HG03521 (cell line): ENCODE measurements around the gene CDKN2D.
A peak's percentile ranks its signal among the peaks of the same experiment; 100 is the strongest.
"Not testable (repeated sequence)": the region's sequence is repeated elsewhere in the genome, so short reads cannot be mapped to it uniquely, and the experiment has no call there.

Experiments used
- ATAC-seq: cut with Tn5 transposase; IDR thresholded peaks from one replicate; pipeline ENCODE4 v1.9.1; 2021; ENCODE audit warnings: mild to moderate bottlenecking, moderate library complexity; ENCODE audit not compliant: unreplicated experiment

Gene CDKN2D

DNA sequence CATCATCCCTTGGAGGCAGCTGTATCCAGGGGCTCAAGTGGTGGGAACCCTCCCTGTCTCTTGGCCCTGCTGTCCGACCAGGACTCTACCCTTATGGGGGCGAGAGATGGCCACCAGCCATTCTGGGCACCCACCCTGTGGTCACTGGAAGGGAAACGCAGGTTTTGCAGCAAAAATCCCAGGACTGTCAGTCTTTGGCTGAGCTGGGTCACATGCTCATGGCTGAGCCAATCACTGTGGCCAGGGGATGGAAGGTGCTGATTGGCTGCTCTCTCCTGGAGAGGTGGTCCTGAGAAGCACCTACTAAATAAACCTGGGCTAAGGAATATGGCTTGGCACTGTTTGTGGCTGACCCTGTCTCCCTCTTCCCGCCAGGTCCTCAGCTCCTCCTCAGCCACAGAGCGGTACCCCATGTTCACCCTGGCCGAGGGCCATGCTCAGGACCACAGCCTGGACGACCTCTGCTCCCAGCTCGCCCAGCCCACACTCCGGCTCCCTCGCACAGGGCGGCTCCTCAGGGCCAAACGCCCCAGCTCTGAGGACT is 16.2 kb downstream of the CDKN2D start:
- no peak for ATAC-seq

DNA sequence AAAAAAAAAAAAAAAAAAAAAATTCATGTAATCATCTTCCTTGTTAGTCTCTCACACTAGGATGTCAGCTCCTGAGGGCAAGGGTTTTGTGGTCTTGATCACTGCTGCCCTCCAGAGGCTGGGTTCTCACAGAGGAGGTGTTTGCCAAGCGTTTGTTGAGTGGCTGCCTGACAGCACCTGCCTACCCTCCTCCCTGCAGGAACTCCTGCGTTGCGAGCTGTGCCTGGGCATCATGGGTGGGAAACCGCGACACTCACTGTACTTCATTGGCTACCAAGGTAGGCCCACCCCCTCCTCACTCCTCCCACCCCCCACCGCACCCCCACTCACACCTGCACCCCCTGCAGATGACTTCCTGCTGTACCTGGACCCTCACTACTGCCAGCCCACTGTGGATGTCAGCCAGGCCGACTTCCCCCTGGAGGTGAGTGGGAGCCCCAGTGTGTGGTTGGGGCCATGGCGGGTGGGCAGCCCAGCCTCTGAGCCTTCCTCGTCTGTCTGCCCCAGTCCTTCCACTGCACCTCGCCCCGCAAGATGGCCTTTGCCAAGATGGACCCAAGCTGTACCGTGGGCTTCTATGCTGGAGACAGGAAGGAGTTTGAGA is 17.0 kb downstream of the CDKN2D start:
- ATAC-seq = no peak

DNA sequence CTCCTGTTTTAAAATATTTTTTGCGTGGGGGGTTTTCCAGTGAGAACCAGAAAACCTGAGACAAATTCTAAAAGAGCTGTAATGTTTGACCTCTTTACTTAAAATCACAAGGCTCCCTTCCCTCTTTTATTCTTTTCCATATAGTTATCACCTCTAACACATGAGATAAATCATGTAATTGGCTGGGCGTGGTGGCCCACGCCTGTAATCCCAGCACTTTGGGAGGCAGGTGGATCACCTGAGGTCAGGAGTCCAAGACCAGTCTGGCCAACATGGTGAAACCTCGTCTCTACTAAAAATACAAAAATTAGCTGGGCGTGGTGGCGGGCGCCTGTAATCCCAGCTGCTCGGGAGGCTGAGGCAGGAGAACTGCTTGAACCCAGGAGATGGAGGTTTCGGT is 17.8 kb downstream of the CDKN2D start:
- not testable (repeated sequence) for ATAC-seq

DNA sequence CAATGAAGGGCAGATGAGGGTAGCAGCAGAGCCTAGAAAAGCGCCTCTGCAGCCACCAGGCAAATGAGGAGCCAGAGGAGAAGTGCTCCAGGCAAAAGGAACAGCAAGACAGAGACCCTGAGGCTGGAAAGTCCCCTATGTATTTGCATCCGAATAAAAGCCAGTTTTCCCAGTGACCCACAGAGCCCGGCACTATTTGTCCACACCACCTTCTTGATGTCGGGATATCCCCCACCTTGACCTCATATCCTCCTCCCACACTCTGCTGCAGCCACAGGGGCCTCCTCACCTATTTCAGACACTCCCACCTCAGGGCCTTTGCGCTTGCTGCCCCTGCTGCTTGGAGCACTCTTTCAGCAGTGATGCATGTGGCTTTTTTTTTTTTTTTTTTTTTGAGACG is 18.4 kb downstream of the CDKN2D start:
- no peak for ATAC-seq

DNA sequence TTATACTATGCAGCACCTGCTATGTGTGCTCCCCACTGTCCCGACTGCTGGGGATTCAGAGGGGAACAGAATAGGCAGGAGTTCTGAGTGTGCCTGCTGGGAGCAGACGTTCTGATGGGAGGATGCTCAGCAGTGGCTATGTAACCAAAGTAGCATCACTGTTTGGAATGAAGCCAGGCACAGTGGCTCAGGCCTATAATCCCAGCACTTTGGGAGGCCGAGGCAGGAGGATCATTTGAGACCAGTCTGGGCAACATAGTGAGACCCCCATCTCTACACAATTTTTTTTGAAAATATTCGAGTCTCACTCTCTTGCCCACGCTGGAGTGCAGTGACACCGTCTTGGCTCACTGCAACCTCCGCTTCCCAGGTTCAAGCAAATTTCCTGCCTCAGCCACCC is 19.0 kb downstream of the CDKN2D start:
- no peak for ATAC-seq

DNA sequence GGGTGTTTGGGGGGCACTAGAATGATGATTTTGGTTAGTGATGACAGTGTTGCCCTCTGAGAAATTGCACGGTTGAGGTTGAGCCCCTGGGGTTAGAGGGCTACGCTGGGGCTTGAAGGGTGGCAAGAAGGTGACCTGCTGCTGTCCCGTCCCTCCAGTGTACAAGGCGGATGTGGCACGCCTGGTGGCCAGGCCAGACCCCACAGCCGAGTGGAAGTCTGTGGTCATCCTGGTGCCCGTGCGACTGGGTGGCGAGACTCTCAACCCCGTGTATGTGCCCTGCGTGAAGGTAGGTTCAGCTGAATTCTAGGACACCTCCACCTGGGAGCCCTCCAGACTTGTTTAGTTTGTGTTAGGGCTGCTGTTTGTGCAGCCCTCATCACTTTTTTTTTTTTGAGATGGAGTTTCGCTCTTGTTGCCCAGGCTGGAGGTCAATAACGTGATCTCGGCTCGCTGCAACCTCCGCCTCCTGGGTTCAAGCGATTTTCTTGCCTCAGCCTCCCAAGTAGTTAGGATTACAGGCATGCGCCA is 20.0 kb downstream of the CDKN2D start:
- no peak for ATAC-seq

DNA sequence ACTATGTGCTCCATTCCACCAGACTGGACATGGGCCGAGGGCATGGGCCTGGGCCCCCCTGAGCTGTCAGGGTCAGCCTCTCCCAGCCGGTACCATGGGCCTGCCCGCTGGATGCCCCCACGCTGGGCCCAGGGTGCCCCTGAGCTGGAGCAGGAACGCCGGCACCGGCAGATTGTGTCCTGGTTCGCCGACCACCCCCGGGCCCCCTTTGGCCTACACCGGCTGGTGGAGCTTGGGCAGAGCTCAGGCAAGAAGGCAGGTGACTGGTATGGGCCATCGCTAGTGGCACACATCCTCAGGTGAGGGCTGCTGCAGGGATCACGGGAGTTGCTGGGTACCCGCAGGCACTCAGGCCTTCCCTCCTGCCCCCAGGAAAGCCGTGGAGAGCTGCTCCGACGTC is 22.0 kb downstream of the CDKN2D start:
- ATAC-seq = no peak

DNA sequence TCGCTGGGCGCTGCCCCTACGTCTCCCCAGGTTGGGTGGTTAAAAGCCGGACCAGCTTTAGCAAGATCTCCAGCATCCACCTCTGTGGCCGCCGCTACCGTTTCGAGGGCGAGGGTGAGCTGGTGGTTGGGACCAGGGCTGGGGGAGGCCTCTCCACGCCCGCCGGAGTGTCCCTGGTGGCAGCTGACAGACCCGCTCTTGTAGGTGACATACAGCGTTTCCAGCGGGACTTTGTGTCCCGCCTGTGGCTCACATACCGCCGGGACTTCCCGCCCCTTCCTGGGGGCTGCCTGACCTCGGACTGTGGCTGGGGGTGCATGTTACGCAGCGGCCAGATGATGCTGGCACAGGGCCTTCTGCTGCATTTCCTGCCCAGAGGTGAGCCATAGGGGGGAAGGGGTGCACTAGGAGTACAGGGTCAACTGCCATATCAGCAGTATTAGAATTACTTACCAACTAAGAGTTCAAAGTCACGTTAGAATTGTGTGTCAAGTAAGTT is 24.0 kb downstream of the CDKN2D start:
- no peak for ATAC-seq

DNA sequence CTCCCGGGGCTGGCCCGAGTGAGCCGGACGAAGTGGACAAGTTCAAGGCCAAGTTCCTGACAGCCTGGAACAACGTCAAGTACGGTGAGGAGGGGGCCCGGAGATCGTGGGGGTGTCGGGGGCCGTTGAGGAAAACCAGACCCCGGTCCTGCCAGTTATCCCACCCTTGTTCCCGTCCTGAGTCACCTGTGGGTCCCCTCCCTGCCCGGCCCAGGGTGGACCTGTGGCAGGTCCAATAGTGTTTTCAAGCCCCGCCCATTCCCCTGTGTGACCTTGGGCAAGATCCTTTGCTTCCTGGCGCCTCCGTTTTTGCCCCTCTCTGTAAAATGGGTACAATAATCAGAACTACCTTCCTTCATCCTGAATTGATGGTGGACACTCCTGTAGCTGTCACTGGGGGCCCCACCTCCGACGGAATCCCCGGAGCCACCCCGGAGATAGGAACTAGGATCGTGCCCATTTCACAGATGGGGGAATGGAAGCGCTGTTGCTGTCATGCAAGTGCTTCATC is 24.5 kb downstream of the CDKN2D start:
- ATAC-seq = no peak

DNA sequence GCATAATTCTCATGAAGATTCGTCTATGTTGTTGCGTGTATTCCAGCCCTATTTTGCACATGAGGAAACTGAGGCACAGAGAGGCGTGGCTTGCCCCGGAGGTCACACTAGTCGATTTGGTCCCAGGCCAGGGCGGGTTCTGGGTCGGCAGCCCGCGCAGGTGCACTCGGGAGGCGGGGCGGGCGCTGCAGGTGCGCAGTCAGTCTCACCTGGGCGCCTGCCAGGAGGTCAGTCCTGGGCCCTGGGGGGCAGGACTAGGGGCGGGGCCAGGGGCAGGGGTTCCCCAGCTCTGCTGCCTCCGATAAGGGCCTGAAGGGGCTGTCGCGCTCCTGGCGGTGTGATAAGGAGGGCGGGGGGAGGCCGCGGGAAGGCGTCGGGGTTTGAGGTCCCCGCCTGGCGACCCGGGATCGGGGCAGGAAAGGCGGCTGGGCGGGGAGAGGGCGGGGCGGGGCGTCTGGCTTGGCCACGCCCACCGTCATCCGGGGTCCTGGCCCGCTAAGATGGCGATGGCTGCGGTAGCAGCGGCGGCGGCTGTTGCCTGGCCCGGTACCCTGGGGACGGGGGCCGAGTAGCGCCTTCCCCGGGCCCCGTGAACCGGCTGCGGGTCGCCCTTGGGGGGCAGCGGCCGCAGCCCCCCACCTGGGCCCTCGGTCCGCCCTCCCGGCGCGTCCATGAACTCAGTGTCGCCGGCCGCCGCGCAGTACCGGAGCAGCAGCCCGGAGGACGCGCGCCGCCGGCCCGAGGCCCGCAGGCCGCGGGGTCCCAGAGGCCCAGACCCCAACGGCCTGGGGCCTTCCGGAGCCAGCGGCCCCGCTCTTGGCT is 25.1 kb downstream of the CDKN2D start, which contains the start of gene ATG4D:
Gene ATG4D (plus strand): TSS at position 485 of the 822 bp plus-strand sequence. CDS start 187 bp downstream, at position 672.
- peak; percentile 64 for ATAC-seq

DNA sequence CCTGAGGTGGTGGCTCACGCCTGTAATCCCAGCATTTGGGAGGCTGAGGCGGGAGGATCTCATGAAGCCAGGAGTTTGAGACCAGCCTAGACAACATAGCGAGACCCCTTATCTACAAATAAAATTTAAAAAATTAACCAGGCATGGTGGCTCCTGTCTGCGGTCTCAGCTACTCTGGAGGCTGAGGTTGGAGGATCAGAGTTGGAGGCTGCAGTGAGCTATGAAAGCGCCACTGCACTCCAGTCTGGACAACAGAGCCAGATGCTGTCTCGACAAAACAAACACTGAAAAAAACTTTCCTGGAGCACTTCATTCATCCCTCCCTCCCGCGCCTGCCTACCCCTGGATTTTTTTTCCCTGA is 25.7 kb downstream of the CDKN2D start:
- no peak for ATAC-seq

DNA sequence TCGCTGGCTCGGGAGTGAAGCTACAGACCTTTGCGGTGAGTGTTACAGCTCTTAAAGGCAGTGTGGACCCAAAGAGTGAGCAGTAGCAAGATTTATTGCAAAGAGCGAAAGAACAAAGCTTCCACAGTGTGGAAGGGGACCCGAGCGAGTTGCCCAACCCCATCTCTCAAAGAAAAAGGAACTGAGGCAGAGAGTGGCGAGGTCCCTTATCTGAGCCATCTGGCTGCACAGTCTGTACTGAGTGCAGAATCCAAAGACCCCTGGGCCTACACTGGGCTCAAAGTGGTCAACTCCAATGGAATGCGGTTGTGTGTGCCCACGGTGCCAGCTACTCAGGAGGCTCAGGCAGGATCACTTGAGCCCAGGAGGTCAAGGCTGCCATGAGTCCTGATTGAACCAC is 29.8 kb downstream of the CDKN2D start:
- ATAC-seq = not testable (repeated sequence)

DNA sequence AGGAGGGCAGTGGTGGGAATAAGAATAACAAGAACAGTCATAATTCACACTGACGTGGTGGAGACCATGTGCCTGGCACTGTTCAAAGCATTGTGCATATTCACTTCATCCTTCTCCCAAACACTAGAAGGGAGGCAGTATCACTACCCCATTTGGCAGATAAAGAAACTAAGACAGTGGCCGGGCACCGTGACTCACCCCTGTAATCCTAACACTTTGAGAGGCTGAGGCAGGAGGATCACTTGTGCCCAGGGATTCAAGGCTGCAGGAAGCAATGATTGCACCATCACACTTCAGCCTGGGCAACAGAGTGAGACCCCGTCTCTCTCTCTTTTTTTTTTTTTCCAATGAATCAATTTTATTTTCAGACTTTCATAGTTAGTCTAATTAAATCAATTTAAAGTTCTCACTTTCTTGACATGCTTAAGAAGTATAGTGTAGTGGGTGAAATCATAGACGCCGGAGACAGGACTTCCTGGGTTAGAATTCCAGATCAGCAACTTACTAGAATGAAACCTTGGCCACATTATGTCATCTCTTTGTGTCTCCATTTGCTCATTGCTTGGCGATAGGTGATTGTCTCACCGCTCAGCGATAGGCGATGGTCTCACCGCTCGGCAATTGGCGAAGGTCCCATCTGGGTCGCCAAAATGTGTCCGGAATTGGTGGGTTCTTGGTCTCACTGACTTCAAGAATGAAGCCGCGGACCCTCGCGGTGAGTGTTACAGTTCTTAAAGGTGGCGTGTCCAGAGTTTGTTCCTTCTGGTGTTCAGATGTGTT is 30.4 kb downstream of the CDKN2D start:
- no peak for ATAC-seq

DNA sequence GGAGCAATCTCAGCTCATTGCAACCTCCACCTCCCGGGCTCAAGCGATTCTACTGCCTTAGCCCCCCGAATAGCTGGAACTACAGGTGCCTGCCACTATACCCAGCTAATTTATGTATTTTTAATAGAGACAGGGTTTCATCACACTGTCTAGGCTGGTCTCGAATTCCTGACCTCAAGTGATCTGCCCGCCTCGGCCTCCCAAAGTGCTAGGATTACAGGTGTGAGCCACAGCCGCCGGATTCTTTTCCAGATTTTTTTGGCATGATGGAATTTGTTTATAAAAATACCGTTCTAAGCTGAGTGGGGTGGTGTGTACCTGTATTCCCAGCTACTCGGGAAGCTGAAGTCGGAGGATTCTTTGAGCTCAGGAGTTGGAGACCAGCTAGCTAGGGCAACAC is 31.1 kb downstream of the CDKN2D start:
- no peak for ATAC-seq

DNA sequence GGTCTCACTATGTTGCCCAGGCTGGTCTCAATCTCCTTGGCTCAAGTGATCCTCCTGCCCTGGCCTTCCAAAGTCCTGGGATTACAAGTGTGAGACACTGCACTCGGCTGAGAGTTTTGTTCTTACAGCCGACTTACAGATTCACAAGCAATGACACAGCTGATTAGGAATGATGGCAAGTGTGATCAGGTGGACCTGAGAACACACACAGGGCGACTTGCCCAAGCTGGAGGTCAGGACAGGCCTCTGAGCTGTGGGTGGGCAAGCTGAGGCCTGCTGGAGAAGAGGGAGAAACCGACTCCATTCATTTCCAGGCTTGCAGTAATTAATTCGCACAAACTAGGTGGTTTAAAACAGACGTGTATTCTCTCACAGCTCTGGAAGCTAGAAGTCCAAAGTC is 33.2 kb downstream of the CDKN2D start:
- ATAC-seq = no peak

DNA sequence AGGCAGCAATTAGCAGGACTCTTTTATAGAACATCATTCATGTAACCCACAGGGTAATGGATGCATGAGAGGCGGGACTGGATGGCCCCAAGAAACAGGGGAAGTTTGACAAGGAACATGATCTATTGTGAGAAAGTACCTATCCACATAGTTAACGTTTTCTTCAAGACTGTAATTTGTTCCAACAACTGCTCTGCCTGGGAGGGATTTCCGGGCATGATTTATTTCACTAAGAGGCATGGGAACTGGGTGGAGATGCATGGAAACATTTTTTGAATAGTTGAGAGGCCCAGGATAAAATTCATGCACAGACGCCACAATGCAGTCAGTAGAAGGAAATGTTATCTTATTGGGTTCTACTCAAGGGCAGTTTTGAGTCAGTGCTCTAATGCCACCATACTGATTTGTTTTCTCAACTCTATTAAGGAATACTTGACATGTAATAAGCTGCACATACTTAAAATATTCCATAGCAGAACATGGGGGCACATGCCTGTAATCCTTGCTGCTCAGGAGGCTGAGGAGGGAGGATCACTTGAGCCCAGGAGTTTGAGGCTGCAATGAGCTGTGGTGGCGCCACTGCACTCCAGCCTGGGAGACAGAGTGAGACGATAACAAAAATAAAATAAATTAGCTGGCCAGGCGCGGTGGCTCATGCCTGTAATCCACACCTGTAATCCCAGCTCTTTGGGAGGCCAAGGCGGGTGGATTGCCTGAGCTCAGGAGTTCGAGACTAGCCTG is 35.0 kb downstream of the CDKN2D start:
- ATAC-seq = no peak

DNA sequence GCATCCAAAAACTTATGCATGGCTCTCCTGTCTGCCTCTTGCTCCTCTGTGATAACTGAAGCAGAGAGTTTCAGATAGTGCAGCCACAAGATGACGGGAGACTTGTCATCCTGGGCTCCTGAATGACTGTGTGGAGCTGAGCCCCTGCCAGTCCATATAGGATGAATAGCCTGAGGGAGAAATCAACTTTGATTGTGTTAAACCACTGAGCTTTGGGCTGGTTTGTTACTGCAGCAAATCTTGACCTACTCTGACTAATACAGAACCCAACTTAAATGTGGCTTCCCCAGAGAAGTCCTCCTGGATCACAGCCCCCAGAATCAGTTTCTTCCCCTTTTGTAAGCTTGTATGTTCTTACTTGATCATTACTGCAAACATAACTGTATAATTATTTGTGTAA is 36.3 kb downstream of the CDKN2D start:
- ATAC-seq = no peak

DNA sequence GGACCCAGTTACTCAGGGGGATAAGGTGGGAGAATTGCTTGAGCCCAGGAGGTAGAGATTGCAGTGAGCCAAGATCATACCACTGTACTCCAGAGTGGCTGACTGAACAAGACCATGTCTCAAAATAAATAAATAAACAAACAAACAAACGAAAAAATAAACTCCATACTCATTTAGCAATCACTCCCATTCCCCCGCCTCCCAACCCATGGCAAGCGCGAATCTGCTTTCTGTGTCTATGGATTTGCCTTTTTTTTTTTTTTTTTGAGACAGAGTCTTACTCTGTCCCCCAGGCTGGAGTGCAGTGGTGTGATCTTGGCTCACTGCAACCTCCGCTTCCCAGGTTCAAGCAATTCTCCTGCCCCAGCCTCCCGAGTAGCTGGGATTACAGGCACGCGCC is 41.9 kb downstream of the CDKN2D start:
- not testable (repeated sequence) for ATAC-seq

DNA sequence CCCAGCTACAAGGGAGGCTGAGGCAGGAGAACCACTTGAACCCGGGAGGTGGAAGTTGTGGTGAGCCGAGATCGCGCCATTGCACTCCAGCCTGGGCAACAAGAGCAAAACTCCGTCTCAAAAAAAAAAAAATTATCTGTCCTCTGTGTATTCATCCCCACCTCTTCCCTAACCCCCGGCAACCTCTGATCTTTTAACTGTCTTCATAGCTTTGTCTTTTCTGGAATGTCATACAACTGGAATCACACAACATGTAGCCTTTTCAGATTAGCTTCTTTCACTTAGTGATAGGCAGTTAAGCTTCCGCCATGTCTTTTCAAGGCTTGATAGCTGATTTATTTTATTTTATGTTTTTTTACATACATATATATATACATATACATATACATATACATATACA is 43.1 kb downstream of the CDKN2D start:
- no peak for ATAC-seq

DNA sequence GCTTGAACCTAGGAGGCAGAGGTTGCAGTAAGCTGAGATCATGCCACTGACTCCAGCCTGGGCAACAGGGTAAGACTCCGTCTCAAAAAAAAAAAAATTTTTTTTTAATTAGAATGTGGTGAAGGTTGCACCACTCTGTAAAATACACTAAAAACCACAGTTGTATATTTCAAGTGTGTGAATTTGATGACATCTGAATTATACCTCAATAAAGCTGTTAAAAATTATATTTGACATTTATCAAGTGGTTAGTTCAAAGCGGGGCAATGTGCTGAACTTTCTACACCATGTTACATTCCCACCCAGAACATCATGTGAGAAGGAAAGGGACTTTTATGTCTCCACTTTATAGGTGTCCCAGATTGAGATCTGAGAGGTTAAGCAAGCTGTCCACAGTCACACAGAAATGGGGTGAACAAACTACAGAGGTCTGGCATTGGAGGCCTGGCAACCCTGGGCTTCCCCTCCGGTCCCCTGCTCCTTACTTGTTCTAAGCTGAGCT is 45.6 kb downstream of the CDKN2D start:
- no peak for ATAC-seq
